Measurements from ENCODE around the gene ZNF606. TPM values are rescaled to one million over a fixed set of nuclear protein-coding genes. Genes with fewer than 3 reads are reported as not detected.

Gene ZNF606
- total and polyA plus RNA-seq, 9 of the 15 experiments (the other 6 are each of a cell fraction or from before 2014, with no cell fraction given): 0.03 to 0.98 (median 0.28) TPM

DNA sequence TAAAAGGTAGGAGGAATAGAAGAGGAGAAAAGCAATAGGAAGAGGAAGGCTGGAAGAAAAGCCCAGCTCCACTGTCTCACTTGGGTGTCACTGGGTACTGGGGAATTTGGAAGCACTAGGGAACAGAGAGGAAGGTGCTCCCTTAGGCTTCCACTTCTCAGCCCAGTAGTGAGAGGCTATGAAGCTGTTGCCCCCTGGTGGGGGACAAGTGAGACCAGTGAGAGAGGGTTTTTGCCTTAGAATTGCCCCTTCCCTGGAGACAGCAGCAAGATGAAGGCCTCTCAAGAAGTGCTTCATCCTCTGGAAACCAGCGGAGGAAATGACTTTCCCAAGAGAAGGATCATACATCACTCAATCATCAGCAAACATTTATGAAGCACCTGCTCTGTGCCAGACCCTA, 4.7 kb upstream of the ZNF606 start:
- no TSS peak for BruUV-seq (replicated peaks)
- no peaks in the 10 kb centered on the region for H3K27me3 ChIP-seq (ENCODE audit: control insufficient read depth in 2 of 2, insufficient read depth in 2 of 2, low read length in 2 of 2)
- H4K20me1 ChIP-seq (replicated peaks; ENCODE audit: control insufficient read depth, insufficient read depth, low read length): no peaks in the 10 kb centered on the region
- peaks cover 0 to 16% of the 10 kb centered on the region in 2 experiments; a peak in 2 of 5 replicates for H3K4me1 ChIP-seq (replicated peaks in 1 of 2; ENCODE audit: control insufficient read depth in 2 of 2, insufficient read depth in 2 of 2, low read length in 2 of 2)
- H2AFZ ChIP-seq (ENCODE audit: low read depth, low read length): no peak overlapping the region
- no peak overlapping the region for H3K4me3 ChIP-seq
- H3K9me1 ChIP-seq (ENCODE audit: control insufficient read depth, insufficient read depth, low read length): no peaks in the 10 kb centered on the region
- H3K4me2 ChIP-seq (ENCODE audit: insufficient read depth, low read length): no peak overlapping the region
- H3K9me3 ChIP-seq (replicated peaks; ENCODE audit: control insufficient read depth, insufficient read depth, low read depth, low read length): no peaks in the 10 kb centered on the region; the same call in 1 of the 2 replicates
- no peaks in the 10 kb centered on the region for H3K79me2 ChIP-seq (ENCODE audit: control insufficient read depth, insufficient read depth, low read length)
- intact Hi-C loops (cut with micrococcal nuclease) (no loop called here), in situ Hi-C loops (cut with MboI) (no loop called here)
- DNase-seq (ENCODE audit: extremely low read depth in 1 of 4, low spot score in 3 of 4) (peak in 2 of 4 experiments; percentile 17 to 18), FAIRE-seq (no peak), ATAC-seq (no peak)
- POLR2A ChIA-PET: no interaction called here
- no peak overlapping the region for H3K27ac ChIP-seq (ENCODE audit: extremely low read depth, low read depth, low read length)
- H3K36me3 ChIP-seq (ENCODE audit: control insufficient read depth, insufficient read depth, low read length): no peaks in the 10 kb centered on the region
- TF ChIP-seq SNRNP70 (optimal IDR thresholded peaks at IDR 0.05; ENCODE audit: low read depth, low read length) (no peak), RB1 (IDR thresholded peaks at IDR 0.05; ENCODE audit: low read depth) (no peak), POLR3G (IDR thresholded peaks at IDR 0.05; ENCODE audit: extremely low read depth, insufficient read length, insufficient replicate concordance) (no peak), RAD21 (CRISPR knock-in tag; conservative IDR thresholded peaks at IDR 0.05 in 1 of 2, IDR thresholded peaks at IDR 0.05 in 1 of 2) (peak in 1 of 2 experiments; percentile 58; a peak in 2 of 4 replicates), ZNF134 (CRISPR knock-in tag; conservative IDR thresholded peaks at IDR 0.05) (no peak)
- TF ChIP-seq, protein P1, sequence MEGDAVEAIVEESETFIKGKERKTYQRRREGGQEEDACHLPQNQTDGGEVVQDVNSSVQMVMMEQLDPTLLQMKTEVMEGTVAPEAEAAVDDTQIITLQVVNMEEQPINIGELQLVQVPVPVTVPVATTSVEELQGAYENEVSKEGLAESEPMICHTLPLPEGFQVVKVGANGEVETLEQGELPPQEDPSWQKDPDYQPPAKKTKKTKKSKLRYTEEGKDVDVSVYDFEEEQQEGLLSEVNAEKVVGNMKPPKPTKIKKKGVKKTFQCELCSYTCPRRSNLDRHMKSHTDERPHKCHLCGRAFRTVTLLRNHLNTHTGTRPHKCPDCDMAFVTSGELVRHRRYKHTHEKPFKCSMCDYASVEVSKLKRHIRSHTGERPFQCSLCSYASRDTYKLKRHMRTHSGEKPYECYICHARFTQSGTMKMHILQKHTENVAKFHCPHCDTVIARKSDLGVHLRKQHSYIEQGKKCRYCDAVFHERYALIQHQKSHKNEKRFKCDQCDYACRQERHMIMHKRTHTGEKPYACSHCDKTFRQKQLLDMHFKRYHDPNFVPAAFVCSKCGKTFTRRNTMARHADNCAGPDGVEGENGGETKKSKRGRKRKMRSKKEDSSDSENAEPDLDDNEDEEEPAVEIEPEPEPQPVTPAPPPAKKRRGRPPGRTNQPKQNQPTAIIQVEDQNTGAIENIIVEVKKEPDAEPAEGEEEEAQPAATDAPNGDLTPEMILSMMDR (IDR thresholded peaks at IDR 0.05 in 2 of 3, conservative IDR thresholded peaks at IDR 0.05 in 1 of 3; ENCODE audit: insufficient read depth in 2 of 3, low read depth in 1 of 3, low read length in 3 of 3): peak; percentile 12 to 45 (median 34); a peak in 2 of 6 replicates
- TF ChIP-seq, protein P2, sequence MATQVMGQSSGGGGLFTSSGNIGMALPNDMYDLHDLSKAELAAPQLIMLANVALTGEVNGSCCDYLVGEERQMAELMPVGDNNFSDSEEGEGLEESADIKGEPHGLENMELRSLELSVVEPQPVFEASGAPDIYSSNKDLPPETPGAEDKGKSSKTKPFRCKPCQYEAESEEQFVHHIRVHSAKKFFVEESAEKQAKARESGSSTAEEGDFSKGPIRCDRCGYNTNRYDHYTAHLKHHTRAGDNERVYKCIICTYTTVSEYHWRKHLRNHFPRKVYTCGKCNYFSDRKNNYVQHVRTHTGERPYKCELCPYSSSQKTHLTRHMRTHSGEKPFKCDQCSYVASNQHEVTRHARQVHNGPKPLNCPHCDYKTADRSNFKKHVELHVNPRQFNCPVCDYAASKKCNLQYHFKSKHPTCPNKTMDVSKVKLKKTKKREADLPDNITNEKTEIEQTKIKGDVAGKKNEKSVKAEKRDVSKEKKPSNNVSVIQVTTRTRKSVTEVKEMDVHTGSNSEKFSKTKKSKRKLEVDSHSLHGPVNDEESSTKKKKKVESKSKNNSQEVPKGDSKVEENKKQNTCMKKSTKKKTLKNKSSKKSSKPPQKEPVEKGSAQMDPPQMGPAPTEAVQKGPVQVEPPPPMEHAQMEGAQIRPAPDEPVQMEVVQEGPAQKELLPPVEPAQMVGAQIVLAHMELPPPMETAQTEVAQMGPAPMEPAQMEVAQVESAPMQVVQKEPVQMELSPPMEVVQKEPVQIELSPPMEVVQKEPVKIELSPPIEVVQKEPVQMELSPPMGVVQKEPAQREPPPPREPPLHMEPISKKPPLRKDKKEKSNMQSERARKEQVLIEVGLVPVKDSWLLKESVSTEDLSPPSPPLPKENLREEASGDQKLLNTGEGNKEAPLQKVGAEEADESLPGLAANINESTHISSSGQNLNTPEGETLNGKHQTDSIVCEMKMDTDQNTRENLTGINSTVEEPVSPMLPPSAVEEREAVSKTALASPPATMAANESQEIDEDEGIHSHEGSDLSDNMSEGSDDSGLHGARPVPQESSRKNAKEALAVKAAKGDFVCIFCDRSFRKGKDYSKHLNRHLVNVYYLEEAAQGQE (IDR thresholded peaks at IDR 0.05; ENCODE audit: borderline replicate concordance): peak; percentile 32; the same call in 1 of the 2 replicates
- TF ChIP-seq, protein P2 (CRISPR knock-in tag; IDR thresholded peaks at IDR 0.05; ENCODE audit: low read depth): no peak
- H3K9ac ChIP-seq (ENCODE audit: insufficient read depth in 1 of 2, low read depth in 2 of 2, low read length in 2 of 2): no peak overlapping the region
- WGBS (ENCODE audit: insufficient coverage, low coverage, missing lambda C conversion rate): 0% methylated on average over 1 of the region's 1 CpG
- CTCF ChIA-PET (ENCODE audit: low intra/inter-chr PET ratio): interaction anchor here (0.9 kb wide), 1 partner anchor 600 kb away, joined by 3 read pairs; no protein-coding TSS in a partner anchor
